ENCODE results near the gene ARID1A.
"Not testable (repeated sequence)": the region's sequence is repeated elsewhere in the genome, so short reads cannot be mapped to it uniquely, and the experiment has no call there.

The ARID1A gene

DNA sequence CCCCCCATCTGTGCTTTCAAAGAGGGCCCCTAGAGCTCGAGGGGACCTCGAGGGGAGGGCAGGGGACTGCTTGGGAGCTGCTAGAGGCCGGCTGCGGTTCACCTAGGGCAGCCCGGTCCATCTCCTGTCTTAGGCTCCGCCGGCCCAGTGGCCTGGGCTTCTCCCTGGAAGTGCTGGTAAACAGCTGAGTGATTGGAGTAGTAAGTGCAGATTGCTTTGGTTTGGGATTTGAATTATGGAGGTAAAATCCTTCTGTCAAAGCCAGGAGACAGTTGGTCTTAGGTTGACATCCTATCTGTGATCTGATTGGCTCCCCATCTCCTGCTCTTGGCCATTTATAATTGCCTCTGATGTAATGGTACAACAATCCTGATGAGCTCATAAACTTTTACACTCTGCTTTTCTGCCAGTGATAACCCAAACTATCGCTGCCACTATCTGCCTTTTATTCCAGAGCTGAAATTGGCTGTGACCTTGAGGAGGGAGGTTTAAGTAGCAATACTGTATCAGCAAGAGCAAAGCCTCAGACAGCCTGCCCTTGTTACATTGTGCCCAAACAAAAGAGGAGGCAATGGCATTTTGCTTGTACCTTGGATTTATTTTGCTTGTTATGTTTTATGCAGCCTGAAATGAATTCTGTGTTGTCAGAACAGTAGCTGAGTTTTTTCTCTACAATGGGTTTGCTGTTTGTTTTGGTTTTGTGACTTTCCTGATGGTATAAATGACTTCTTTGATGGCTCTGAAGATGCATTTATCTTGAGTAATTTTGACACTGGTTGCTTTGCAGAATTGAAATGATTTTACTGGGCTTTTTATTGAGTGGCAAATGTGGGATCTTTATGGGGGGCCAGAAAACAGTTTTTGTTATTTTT lies 2.4 kb downstream of the ARID1A start:
- peak; percentile 93 for DNase-seq

- DNase-seq = no peak
Measured at GRCh38 chr1:26700711-26701110, 4.9 kb downstream of the ARID1A start.

DNA sequence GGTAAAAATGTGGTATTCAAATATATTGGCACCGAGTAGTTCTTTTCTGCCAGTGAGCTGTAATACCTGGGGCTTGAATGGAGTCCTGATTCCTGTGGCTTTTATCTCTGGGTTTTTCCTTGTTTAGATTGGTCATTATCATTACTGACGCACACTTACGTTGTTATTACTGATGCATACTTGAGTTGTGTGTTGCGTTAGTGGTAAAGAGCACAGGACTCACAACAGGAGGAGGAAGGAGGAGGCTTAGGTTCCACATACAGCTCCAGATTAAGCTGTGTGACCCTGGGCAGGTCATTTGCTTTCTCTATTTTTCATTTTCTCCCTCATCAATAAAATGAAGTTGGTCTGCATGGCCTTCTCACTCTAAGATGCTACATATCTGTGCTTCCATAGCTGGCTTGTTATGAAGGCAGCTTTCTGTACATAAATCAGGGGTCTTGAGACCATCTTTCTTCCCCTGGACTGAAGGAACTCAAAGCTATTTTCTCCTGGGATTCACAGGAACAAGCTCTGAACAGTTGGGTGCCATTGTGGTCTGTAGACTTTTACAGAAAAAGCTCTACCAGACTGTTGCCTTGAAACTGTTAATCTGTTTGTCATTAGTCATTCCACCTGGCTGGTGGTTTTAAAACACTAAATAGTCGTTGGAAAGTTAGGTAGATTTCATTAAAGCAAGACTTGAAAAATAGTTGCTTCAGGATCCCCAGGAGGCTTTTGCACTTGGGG lies 5.6 kb downstream of the ARID1A start:
- no peak for DNase-seq

DNA sequence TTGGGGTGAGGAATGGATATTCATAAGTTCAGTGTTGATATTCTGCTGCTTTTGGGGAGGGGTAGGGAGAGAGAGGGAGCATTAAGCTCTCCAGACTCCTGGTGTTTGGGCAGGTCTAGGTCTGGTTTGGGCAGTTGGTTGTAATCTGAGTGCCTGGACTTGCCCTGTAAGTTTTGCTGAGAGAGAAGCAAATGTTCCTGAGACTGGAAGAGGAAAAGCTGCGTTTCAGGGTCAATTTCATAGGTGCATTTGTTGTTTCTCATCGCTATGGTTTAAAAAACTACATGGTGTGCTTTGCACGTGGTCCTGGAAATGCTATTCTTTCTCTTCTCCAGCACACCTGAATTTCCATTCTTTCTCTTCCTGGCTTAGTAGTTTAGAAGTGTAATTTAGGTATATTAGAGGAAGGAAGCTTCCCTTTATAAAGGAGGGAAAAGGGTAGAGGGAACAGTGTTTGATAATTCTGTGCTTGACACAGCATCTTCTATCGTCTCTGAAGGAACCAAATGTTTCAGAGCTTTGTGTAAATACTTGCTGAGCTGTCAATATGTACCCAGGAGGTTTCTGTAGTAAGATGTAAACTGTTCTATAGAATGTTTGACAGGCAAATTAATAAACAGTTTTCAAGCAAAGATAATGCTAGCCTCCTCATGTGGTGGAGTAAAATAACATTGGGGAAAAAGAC lies 6.3 kb downstream of the ARID1A start:
- DNase-seq = no peak

DNA sequence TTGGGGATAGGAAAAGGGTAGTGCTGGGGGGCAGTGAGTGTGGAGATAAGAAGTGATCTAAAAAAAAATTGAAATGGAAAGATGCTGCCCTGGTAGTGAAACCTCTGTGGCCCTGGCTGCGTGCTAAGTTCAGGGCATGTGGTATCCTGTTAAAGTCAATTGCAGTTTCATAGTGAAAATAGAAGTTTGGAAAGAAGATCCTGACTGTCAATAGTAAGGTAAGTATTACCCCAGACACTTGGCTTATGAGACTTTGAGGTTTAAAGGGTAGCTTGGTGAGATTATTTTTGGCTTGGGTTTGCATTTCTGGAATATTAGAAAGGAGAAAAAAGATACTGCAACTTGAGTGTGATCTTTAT lies 6.8 kb downstream of the ARID1A start:
- DNase-seq = no peak

- DNase-seq = no peak
Measured at GRCh38 chr1:26703478-26703877, 7.7 kb downstream of the ARID1A start.

DNA sequence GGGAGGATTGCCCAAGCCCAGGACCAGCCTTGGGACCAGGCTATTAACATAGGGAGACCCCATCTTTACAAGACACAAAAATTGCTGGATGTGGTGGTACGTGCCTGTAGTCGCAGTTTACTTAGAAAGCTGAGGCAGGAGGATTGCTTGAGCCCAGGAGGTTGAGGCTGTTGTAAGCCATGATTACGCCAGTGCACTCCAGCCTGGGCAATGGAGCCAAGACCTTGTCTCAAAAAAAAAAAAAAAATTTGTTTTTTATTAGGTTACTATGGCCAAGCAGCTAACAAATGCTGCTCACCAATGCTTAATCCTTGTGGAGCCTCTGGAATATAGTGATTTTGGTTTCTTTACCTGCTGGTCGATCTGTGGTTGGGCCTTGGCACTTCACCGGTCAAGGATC lies 8.8 kb downstream of the ARID1A start:
- DNase-seq = no peak

GRCh38 chr1:26705227-26705626 lies 9.4 kb downstream of the ARID1A start:
- DNase-seq = not testable (repeated sequence)

GRCh38 chr1:26705788-26706311 lies 10.0 kb downstream of the ARID1A start:
- DNase-seq = no peak

DNA sequence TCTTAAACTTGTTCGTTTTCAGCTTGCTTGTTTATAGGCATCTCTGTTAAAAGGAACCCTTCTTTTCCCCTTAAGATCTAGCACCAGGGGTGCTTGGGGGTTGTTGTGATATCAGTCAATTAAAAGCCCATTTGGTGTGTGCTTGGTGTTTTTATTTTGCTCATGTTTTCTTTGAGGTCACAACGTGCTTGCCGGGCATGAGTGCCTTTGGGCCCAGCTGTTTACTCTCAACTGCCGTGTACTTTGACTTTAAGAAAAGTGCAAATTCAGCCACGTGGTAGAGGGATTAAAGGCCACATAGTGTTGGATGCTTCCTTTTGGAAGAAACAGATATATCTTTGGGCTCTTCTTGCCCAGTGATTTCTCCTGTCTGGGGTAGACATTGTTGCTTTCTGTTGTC lies 10.5 kb downstream of the ARID1A start:
- no peak for DNase-seq

- DNase-seq = no peak
Measured at GRCh38 chr1:26710811-26711210, 15.0 kb downstream of the ARID1A start.

DNA sequence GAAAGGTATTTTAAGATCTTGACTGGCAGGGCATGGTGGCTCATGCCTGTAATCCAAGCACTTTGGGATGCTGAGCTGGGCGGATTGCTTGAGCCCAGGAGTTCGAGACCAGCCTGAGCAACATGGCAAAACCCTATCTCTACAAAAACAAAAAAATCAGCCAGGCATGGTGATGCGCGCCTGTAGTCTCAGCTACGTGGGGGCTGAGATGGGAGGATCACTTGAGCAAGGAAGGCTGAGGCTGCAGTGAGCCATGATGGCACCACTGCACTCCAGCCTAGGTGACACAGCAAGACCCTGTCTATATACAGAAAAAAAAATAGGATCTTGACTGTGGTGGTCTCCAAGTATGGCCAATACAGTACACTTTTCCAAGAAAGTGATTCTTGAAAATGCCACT lies 16.0 kb downstream of the ARID1A start:
- no peak for DNase-seq

GRCh38 chr1:26717017-26717491 lies 21.2 kb downstream of the ARID1A start:
- DNase-seq = no peak

DNA sequence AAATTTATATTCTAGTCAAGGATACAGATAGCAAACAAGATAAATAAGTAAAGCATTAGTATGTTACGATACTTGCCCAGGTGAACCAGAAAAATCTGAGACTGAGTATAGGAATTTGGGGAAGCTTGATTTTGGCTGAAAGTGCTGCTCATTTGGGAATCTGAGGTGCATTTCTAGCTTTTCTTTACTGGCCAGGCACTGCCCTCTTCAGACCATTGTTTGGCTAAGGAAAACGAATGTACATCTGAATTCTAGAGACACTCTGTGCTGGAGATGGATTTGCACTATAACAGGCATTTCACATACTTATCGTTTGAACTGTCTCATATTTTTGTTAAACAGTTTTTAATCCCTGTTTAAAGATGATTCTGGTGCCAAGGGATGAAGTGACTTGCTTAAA lies 23.4 kb downstream of the ARID1A start:
- no peak for DNase-seq

- DNase-seq = no peak
Measured at GRCh38 chr1:26721669-26722355, 26.0 kb downstream of the ARID1A start.

DNA sequence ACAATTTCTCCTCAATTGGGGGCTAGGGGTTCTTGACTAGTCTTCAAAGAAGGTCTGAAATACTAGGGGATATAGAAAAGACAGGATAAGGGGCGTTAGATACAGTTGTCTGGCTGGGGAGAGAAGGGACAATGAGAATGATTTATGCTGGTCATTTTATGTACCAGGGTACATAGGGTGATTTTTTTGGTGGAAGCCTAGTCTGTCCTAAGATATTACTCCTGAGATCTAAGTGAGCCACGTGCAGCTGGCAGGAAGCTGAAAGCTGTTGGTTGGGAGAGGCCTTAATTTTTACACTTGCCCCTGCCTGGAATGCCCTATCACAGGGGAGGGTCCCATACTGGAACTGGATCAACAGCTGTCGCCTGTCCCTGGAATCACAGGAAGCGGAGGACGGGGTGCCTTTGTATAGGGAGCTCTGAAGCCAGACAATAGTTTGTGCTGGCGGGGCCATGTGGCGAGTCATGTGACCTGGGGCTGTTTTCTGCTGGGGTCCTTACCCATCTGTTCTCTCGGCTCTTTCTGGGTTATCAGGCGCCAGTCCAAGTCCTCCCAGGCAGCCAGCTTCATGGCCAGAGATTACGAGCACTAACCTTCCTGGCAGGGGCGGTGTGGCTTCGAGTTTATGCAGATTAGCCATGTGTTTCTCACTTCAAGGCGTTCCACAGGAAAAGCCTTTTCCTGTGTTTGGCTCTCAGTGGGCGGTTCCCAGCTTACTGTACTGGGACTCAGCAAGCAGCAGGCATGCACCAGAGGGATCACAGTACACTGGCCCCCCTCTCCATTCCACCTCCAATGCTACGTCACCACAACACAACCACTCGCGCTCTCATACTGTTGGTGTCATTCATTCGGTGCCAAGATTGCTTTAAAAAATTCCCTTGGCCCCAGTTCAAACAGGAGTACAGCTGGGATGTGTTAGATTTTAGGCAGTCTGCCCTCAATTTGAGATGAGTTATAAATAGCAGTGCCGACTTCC lies 27.5 kb downstream of the ARID1A start:
- peak; percentile 99 for DNase-seq

DNA sequence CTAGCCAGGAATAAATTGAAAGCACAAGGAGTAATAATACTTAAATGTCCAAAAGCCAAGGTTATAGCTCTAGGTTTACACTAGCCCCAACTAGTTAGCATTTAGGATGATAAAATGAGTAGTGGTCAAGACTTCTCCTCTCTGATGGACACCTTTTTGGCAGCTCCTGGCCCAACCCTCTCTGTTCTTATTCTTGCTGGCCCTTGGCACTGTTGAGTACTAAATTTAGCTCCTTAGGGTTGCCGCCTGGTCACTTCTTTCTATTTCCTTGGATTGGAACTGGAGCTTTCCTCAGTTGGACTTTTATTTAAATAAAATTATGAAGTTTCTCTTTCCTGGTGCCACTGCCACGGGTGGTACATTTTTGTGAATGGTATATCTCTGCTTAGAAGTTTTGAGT lies 28.3 kb downstream of the ARID1A start:
- no peak for DNase-seq

DNA sequence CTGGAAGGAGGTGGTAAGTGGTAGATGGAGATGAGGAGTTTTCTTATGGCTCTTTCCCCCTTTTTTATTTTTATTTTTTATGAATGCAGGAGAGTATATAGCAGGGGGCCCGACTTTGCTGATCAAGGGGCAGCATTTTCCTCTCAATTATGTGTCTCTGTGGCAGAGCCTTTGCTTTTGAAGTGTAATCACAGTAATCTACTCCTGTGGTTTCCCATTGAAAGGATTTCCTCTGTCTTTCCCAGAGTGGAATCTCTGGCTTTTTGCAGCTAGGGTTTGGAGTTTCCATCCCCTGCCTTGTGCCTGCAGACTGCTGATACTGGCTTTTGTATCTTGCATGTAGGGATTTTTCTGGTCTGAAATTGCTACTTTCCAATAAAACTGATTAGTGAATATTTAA lies 29.1 kb downstream of the ARID1A start:
- no peak for DNase-seq

DNA sequence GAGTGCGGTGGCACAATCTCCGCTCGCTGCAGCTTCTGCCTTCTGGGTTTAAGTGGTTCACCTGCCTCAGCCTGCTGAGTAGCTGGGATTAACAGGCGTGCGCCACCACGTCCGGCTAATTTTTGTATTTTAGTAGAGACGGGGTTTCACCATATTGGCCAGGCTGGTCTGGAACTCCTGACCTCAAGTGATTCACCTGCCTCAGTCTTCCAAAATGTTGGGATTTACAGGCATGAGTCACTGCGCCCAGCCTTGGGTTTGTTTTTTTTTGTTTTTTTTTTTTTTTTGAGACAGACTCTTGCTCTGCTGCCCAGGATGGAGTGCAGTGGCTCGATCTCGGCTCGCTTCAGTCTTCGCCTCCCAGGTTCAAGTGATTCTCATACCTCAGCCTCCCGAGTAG lies 30.1 kb downstream of the ARID1A start:
- DNase-seq = not testable (repeated sequence)

DNA sequence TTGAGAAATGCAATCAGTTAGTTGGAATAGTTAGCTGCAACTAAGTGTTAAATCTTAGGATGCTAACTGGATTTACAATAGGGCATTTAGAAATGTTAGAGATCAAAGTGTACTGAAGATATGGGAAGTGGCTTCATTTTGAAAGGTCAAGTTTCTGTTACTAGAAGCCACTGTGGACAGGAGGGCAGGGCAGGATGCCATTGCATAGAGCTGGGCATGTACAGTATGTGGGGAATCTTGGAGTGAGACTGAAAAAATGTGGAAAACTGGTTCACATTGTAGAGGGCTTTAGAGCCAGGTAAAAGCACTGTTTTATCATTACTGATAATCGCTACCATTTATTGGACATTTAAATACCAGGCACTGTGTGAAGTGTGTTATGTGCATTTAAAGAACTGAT lies 31.0 kb downstream of the ARID1A start:
- DNase-seq = no peak

GRCh38 chr1:26727476-26727875 lies 31.7 kb downstream of the ARID1A start:
- no peak for DNase-seq

- DNase-seq = no peak
Measured at GRCh38 chr1:26728645-26729044, 32.8 kb downstream of the ARID1A start.

Data from NCI-H1105 treated with DMSO at 0.1 percent for 48 hours (cell line).